ENCODE results near the gene NR2C2AP.

GRCh38 chr19:19193926-19194325, 9.3 kb downstream of the NR2C2AP start:
- TF ChIP-seq EZH2 (IDR thresholded peaks at IDR 0.05; ENCODE audit: insufficient read depth, poor library complexity, severe bottlenecking), result no peak
- no peak for TF ChIP-seq EZH2phosphoT487 (IDR thresholded peaks at IDR 0.05; ENCODE audit: insufficient read depth, low read depth)

Data from GM23248 (cell line).